Lung (tissue), 12 donors: Measurements from ENCODE around the gene TUBA4B. TPM values are rescaled to one million over a fixed set of nuclear protein-coding genes. Genes with fewer than 3 reads are reported as not detected.

Experiments used
- ATAC-seq: fragments of 200-7000 bp; cut with Tn5 transposase; one replicate; pipeline ENCODE4 v1.9.1; 2020; ENCODE audit warnings: moderate number of reproducible peaks; ENCODE audit not compliant: insufficient read depth, low FRiP score
- DNase-seq, 3 donors: peaks; one replicate each; pipeline ENCODE4 v3.0.0-alpha.2; 2013 to 2017
- H3K27ac ChIP-seq, 2 donors: one replicate each; pipeline ENCODE4 v1.5.1; 2013; ENCODE audit warnings: mild to moderate bottlenecking in 2 of 2, moderate library complexity in 2 of 2, control low read depth in 1 of 2, inconsistent platforms in 1 of 2, low read depth in 1 of 2, low read length in 1 of 2
- H3K27me3 ChIP-seq, 3 donors: one replicate each; pipeline ENCODE4 v1.5.1; 2013; ENCODE audit warnings: low read length in 2 of 3; ENCODE audit not compliant: control insufficient read depth in 3 of 3, insufficient read depth in 3 of 3
- H3K36me3 ChIP-seq, 4 donors: one replicate each; pipeline ENCODE4 v1.5.1; 2013; ENCODE audit warnings: low read length in 4 of 4, mild to moderate bottlenecking in 1 of 4, moderate library complexity in 1 of 4; ENCODE audit not compliant: control insufficient read depth in 4 of 4, insufficient read depth in 4 of 4
- H3K4me1 ChIP-seq, 5 donors: one replicate each; pipeline ENCODE4 v1.5.1; 2013; ENCODE audit warnings: low read length in 5 of 5, mild to moderate bottlenecking in 2 of 5, moderate library complexity in 1 of 5; ENCODE audit not compliant: control insufficient read depth in 5 of 5, insufficient read depth in 5 of 5
- H3K4me3 ChIP-seq: one replicate; pipeline ENCODE4 v1.5.1; 2013; ENCODE audit warnings: mild to moderate bottlenecking, control low read depth, moderate library complexity
- H3K9ac ChIP-seq, 2 donors: one replicate each; pipeline ENCODE4 v1.5.1; 2013; ENCODE audit warnings: low read length in 2 of 2, control low read depth in 1 of 2; ENCODE audit not compliant: insufficient read depth in 1 of 2
- H3K9me3 ChIP-seq, 4 donors: one replicate each; pipeline ENCODE4 v1.5.1; 2013; ENCODE audit warnings: low read length in 3 of 4, mild to moderate bottlenecking in 1 of 4, moderate library complexity in 1 of 4; ENCODE audit not compliant: control insufficient read depth in 4 of 4, insufficient read depth in 3 of 4
- WGBS, 2 donors: extraction: QIAGEN DNeasy Blood & Tissue Kit; methylation state at CpG; one replicate each; pipeline ENCODE4 v1.1.7; 2013; 5-methylcytosine and 5-hydroxymethylcytosine counted together
- polyA plus RNA-seq, 2 donors: library from polyadenylated mRNA; stranded (reverse); fragments of 200-250 nt; gene quantifications; one replicate each; pipeline ENCODE4 v1.2.1, GENCODE V29; 2013
- total RNA-seq, 2 donors: library from RNA; depleted of rRNA in 1 of 2; stranded (reverse); fragments of >200 nt in 1 of 2; gene quantifications; one replicate each; pipeline ENCODE4 v1.2.1, GENCODE V29; 2014 to 2021
- TF ChIP-seq, protein P1 (sequence below): IDR thresholded peaks from 2 replicates; pipeline ENCODE4 v1.5.1; 2012; ENCODE audit warnings: mild to moderate bottlenecking; ENCODE audit errors: control extremely low read depth, extremely low read depth
- donor health status: control.
- donor health status: control.
- donor health status: Bipolar disorder and iron deficiency.
- donor health status: healthy.
- donor health status: DM: yes; HTN: yes; CAD: no.

TUBA4B gene
- total and polyA plus RNA-seq, 4 donors: 5.7 to 20.3 (median 10.5) TPM

DNA sequence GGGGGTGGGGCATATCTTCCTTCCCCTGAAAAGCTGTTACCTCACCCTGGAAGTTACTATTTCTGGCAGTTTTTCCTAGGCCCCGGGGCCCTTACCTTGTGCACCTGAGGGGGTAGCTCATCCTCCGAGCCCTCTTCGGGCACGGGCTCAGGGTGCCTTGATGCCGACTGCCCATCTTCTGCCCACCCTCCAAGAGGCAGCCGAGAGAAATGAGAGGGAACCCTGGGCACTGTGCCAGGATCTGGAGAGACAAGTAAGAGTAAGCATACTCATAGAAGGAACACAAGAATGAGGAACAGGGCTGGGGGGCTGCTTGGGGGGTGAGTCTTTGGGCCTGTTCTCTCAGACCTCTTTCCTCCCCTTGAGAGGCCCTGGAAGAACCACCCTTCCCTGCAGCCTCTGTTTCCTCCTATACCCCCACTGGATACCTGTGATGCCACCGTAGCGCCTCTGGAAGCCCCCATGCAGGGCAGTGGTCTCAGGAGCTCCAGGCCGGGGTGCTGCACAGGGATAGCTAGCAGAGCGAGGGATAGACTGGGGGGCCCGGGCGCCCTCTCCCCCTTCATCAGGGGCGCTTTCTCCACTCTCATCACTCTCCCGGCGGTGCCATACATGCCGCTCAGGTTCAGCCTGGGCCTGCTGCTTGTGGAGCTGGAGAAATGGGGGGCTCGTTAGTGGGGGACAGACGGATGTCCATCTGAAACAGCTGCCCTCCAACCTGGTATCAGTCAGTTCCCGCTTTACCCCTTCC, 32.2 kb upstream of the TUBA4B start:
- 89 to 90% methylated on average over 19 of the region's 19 CpGs for WGBS, 2 donors
- Histone ChIP-seq H3K36me3 (peaks cover 18 to 59% (median 48%) of the 10 kb centered on the region in 4 donors), H3K9ac (no peak overlapping the region), H3K27me3 (no peaks in the 10 kb centered on the region), H3K9me3 (no peaks in the 10 kb centered on the region), H3K27ac (no peak overlapping the region), H3K4me3 (no peak overlapping the region), H3K4me1 (peaks cover 0 to 26% (median 11%) of the 10 kb centered on the region in 5 donors)
- ATAC-seq: no peak
- TF ChIP-seq, protein P1, sequence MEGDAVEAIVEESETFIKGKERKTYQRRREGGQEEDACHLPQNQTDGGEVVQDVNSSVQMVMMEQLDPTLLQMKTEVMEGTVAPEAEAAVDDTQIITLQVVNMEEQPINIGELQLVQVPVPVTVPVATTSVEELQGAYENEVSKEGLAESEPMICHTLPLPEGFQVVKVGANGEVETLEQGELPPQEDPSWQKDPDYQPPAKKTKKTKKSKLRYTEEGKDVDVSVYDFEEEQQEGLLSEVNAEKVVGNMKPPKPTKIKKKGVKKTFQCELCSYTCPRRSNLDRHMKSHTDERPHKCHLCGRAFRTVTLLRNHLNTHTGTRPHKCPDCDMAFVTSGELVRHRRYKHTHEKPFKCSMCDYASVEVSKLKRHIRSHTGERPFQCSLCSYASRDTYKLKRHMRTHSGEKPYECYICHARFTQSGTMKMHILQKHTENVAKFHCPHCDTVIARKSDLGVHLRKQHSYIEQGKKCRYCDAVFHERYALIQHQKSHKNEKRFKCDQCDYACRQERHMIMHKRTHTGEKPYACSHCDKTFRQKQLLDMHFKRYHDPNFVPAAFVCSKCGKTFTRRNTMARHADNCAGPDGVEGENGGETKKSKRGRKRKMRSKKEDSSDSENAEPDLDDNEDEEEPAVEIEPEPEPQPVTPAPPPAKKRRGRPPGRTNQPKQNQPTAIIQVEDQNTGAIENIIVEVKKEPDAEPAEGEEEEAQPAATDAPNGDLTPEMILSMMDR: no peak
- no peak for DNase-seq

DNA sequence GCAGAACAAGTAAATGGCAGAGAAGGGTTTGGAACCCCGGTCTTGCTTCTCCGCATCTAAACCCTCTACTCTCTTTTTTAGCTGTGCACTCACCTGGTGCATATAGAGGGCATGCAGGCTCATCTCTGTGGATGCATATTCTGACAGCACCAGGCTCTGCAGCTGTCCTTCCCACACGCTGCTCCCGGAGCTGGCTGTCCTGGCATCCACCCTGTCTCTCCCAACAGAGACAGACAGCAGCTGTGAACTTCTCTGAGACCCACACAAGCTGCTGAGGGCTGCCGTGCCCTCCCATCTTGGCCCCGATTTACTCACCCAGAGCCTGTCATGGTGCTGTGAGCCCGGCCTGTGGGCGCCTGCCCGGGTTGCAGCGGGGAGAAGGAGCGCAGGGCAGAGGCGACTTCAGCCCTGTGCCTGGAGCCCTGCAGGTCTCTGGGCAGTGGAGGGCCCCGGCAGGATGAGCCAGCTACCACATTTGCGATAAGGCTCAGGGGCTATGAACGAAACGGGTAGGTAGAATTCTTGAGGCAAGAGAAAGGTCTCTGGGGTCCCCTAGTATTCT, 31.0 kb upstream of the TUBA4B start:
- Histone ChIP-seq H3K9ac (no peak overlapping the region), H3K4me1 (peaks cover 0 to 26% (median 7%) of the 10 kb centered on the region in 5 donors), H3K9me3 (no peaks in the 10 kb centered on the region), H3K36me3 (peaks cover 18 to 60% (median 41%) of the 10 kb centered on the region in 4 donors), H3K4me3 (no peak overlapping the region), H3K27ac (no peak overlapping the region), H3K27me3 (no peaks in the 10 kb centered on the region)
- TF ChIP-seq, protein P1: no peak
- no peak for ATAC-seq
- WGBS, 2 donors: 96% methylated on average over 16 of the region's 16 CpGs
- no peak for DNase-seq

DNA sequence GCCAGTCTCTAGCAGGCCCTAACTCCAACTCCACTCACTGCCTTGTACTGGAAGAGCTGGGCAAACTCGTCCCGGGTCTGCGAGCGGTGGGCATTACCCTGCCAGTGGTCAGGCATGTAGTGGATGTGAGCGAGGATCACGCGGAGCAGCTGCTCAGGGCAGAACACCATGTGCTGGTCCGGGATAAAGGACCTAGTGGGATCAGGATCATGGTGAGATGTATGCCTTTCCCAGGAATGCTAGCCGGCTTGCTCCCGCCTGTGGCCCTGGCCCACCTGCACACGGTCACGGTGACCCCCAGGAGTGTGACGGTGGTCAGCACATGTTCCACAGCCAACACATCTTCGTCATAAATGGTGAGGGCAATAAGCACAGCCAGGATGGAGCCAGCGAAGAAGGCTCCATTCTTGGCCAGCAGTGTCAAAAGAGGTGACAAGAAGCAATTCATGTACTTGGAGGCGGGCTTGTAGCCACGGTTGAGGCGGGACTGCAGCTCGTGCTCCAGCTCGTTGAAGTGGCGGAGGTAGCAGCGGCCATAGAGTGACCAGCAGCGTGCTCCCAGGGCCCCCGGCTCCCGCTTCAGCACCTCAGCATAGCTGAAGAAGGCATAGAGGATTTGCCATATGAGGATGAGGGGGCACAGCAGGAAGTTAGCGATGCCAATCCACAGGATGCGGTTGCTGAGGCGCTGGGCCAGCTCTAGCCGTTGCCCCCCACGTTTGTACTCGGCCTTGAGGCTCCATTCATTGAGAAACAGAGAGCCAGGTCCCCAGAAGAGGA, 29.0 kb upstream of the TUBA4B start:
- Histone ChIP-seq H3K27me3 (no peaks in the 10 kb centered on the region), H3K4me3 (no peak overlapping the region), H3K27ac (no peak overlapping the region), H3K36me3 (peaks cover 18 to 60% (median 41%) of the 10 kb centered on the region in 4 donors), H3K4me1 (peaks cover 4 to 28% (median 15%) of the 10 kb centered on the region in 5 donors), H3K9ac (no peak overlapping the region), H3K9me3 (no peaks in the 10 kb centered on the region)
- TF ChIP-seq, protein P1: no peak
- no peak for ATAC-seq
- no peak for DNase-seq
- 92 to 93% methylated on average over 31 of the region's 31 CpGs for WGBS, 2 donors
